COLO668 (cell line): ENCODE results near the gene SMO.
"Not testable (repeated sequence)": the region's sequence is repeated elsewhere in the genome, so short reads cannot be mapped to it uniquely, and the experiment has no call there.

Experiments
- DNase-seq: peaks from one replicate; lab custom pipeline; 2025; ENCODE audit not compliant: unreplicated experiment; lab: John Stamatoyannopoulos, UW

Gene SMO

GRCh38 chr7:129169686-129170440 is 18.6 kb upstream of the SMO start:
- DNase-seq = no peak

- no peak for DNase-seq
Measured at GRCh38 chr7:129170441-129171021, 17.9 kb upstream of the SMO start.

DNA sequence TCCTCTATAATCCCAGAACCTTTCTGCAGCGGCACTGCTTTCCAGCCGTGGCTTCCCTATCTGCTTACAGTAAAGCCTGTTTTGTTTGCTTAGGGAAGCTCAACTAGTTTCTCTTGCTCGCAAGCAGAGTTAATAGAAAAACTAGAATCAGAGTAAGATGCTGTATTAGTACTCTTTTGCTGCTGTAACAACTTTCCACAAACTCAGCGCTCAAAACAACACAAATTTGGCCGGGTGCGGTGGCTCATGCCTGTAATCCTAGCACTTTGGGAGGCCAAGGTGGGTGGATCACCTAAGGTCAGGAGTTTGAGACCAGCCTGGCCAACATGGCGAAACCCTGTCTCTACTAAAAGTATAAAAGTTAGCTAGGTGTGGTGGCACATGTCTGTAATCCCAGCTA is 14.6 kb upstream of the SMO start:
- not testable (repeated sequence) for DNase-seq

DNA sequence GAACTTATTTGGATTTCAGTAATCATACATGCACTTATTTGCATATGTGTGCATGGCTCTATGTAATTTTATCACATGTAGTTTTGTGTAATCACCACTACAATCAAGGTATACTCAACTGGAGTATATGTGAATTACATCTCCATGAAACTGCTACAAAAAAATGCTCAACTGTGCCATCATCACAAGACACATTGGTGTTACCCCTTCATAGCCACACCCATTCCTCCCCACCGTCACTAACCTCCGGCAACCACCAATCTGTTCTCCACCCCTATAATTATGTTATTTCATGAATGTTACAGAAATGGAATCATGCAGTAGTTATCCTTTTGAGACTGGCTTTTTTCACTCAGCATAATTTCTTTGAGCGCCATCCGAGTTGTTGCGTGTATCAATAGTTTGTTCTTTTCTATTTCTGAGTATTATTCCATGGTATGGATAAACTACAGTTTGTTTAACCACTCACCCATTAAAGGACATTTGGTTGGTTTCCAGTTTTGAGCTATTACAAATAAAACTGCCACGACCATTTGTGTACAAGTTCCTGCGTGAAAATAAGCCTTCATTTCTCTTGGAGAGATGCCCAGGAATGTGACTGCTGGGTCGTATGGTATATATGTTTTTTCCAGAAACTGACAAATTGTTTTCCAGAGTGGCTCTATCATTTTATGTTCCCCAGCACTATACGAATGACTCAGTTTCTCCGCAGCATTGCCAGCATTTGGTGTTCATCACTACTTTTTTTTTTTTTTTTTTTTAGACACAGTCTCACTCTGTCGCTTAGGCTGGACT is 11.3 kb upstream of the SMO start:
- no peak for DNase-seq

DNA sequence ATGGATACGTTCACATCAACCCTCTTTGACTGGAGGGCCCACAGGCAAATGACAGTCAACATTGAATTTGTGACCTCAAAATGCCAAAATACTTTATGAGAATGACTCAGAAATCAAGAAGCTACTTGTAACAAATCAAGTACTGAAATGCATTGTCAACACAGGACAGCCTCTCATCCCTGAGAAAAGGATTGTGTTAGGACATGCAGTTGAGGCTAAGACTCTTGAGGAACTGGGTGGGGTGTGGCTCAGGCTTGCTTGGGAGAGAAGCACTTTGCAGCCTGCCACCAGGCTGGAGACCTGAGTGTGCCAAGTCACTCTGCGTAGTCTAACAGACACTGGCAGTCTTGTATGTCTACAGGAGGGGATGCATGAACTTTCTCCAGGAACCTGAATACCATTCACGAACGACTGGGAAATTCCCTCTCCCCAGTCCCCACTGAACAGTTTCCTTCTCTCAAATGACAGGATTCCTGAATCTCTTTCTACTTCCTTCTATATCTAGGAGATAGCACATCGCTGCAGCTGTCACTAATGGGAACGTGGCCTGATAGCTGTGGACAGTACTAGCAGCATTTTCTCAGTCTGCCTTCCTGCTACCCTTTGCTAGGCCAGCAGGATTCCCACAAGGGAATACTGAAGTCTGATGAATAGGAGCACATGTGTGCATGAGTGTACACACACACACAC is 3.3 kb upstream of the SMO start:
- DNase-seq = no peak

DNA sequence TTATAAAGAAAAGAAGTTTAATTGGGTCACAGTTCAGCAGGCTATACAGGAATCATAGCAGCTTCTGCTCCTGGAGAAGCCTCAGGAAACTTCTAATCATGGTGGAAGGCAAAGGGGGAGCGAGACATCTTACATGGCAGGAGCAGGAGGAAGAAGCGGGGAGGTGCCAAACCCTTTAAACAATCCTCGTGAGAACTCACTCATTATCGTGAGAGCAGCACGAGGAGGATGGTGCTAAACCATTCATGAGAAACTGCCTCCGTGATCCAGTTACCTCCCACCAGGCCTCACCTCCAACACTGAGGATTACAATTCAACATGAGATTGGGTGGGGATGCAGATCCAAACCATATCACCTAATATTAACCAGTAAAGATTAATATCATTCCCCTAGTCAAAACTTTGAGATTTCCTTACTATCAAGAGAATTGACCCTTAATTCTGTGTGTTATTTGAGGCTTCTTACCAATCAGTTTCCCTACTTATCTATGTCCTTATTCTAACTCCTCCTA is 1.6 kb upstream of the SMO start:
- no peak for DNase-seq

GRCh38 chr7:129187681-129188371 is 607 bp upstream of the SMO start:
- DNase-seq = no peak

DNA sequence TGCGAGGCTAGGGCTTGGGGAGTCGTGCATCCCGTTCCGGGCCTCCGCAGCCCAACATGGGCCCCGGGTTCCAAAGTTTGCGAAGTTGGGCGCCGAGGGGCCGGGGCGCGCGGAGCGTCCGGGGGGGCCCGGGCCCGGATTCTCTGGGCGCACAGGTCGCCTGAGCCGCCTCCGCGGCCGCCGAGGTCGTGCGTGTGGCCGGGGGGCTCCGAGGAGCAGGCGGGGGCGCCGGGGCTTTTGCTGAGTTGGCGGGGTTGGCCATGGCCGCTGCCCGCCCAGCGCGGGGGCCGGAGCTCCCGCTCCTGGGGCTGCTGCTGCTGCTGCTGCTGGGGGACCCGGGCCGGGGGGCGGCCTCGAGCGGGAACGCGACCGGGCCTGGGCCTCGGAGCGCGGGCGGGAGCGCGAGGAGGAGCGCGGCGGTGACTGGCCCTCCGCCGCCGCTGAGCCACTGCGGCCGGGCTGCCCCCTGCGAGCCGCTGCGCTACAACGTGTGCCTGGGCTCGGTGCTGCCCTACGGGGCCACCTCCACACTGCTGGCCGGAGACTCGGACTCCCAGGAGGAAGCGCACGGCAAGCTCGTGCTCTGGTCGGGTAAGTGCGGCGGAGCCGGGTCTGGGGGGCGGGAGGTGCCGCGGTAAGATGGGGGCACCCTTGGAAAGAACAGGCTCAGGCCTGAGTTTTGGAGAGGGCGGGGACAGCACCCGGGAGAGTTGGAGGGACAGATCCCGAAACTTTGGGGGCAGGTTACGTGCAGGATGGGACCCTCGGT is 643 bp downstream of the SMO start:
- DNase-seq = no peak

- DNase-seq = no peak
Measured at GRCh38 chr7:129189661-129190310, 1.4 kb downstream of the SMO start.

GRCh38 chr7:129191272-129191671 is 2.8 kb downstream of the SMO start:
- no peak for DNase-seq

GRCh38 chr7:129193892-129194291 is 5.5 kb downstream of the SMO start:
- no peak for DNase-seq

DNA sequence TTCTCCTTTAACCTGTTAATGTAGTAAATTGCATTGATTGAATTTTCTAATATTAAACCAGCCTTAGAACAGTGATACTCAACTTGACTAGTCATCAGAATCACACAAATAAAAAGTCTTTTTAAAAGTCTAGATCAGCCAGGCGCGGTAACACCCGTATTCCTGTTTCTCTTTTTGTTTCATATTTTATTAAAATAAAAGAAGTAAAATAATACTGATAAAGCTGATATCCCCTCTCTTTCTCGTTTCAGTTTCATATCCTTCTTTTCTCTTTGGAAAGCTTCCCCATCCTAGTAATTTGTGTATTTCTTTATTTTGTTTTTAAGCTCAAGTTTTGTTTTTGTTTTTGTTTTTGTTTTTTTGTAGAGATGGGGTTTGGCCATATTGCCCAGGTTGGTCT is 9.3 kb downstream of the SMO start:
- DNase-seq = no peak

DNA sequence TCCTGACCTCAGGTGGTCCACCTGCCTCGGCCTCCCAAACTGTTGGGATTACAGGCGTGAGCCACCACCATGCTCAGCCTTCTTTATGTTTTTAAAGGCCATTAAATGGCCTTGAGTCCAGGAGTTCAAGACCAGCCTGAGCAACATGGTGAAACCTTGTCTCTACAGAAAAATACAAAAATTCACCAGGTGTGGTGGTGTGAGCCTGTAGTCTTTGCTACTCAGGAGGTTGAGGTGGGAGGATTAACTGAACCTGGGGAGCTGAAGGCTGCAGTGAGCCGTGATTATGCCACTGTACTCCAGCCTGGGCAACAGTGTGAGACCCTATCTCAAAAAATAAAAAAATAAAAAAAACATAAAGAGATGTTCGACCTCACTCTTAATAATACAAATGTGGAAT is 11.0 kb downstream of the SMO start:
- DNase-seq = no peak

DNA sequence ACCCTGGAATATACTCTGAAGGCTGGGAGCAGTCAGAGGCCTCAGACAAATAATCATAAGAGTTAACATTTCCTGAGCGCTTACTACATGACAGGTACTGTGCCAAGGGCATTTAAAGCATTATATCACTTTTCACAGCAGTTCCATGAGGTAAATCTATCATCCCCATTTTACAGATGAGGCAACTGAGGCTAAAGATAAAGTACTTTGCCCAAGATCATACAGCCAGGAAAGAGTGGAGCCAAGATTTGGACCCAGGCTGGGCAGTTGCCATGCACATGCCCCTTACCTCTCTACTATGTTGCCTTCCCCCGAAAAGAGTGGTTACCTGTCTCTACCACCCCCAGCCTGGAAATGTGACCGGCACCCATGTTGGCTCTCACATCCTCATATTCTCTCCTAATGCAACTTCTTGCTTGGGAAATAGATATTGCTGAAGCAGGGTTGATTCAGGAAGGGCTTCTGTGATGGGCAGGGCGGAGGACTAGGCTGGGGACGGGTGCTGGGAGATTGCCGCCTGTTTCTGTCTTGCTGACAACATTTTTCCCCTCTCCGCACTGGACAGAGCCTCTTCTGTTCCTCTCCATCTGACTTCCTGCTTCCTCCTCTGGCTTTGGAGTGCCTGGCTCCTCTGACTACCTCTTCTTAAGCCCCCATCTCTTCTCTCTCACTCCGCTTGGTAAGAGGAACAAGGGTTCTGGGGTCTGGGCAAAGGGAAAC is 13.8 kb downstream of the SMO start:
- DNase-seq = no peak

DNA sequence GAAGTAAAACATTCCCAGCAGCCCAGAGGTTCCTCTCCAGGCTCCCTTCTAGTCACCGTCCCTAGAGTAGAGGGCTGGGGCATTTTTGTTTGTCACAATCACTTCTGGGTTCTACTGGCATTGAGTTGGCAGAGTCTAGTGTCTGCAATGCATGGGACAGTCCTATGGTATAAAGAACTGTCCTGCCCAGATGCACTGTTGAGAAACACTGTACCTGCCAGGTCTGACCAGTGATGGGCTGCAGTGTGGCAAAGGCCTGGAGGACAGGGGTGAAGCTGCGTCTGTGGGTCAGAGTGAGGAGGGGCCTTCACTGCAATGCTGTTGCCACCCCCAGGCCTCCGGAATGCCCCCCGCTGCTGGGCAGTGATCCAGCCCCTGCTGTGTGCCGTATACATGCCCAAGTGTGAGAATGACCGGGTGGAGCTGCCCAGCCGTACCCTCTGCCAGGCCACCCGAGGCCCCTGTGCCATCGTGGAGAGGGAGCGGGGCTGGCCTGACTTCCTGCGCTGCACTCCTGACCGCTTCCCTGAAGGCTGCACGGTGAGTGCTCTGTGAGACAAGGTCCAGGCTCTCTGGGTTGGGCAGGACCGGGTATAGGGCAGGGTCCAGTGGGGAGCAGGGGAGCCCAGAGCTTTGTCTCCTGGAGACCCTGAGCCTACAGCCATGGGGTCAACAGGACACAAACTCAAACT is 14.8 kb downstream of the SMO start:
- DNase-seq = no peak

GRCh38 chr7:129205126-129205818 is 16.8 kb downstream of the SMO start:
- DNase-seq = no peak

DNA sequence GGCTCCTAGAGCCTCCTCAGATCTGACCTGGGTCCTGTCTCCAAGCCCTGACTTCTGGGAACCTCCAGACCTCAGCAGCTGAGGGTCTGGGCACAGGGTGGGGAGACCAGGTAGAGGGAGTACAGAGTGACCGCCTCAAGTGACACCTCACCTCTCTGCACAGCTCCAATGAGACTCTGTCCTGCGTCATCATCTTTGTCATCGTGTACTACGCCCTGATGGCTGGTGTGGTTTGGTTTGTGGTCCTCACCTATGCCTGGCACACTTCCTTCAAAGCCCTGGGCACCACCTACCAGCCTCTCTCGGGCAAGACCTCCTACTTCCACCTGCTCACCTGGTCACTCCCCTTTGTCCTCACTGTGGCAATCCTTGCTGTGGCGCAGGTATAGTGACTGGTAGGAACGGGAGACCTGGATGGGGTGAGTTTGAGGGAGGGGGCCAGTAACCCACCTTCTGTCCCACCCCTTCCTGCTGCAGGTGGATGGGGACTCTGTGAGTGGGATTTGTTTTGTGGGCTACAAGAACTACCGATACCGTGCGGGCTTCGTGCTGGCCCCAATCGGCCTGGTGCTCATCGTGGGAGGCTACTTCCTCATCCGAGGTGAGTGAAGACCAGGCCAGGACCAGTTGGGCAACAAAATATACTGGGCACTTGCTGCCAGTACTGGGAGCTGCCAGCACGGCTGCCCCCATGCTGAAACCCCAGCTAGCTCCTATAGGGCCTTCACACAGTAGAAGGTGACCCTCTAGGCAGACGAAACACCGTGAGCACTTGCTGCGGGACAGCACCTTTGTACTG is 17.8 kb downstream of the SMO start:
- no peak for DNase-seq
